HL-60 (cell line): Measurements from ENCODE around the gene LCE1A.

Experiments used
- GABPA ChIP-seq: IDR thresholded peaks from 2 replicates; pipeline ENCODE4 v1.6.1; 2012; ENCODE audit warnings: low read depth
- POLR2AphosphoS5 ChIP-seq: IDR thresholded peaks from 2 replicates; pipeline ENCODE4 v1.6.1; 2012; ENCODE audit warnings: low read depth
- SPI1 ChIP-seq: IDR thresholded peaks from 2 replicates; pipeline ENCODE4 v1.6.1; 2012; ENCODE audit warnings: low read depth, mild to moderate bottlenecking, borderline replicate concordance
- TF ChIP-seq, protein P1 (sequence below): IDR thresholded peaks from one replicate; pipeline ENCODE4 v1.5.1; 2011; ENCODE audit warnings: low read length, control low read depth, inconsistent platforms; ENCODE audit not compliant: insufficient read depth
- TF ChIP-seq, protein P2 (sequence below): IDR thresholded peaks from 2 replicates; pipeline ENCODE4 v1.6.1; 2012; ENCODE audit warnings: low read depth; ENCODE audit not compliant: insufficient replicate concordance

DNA sequence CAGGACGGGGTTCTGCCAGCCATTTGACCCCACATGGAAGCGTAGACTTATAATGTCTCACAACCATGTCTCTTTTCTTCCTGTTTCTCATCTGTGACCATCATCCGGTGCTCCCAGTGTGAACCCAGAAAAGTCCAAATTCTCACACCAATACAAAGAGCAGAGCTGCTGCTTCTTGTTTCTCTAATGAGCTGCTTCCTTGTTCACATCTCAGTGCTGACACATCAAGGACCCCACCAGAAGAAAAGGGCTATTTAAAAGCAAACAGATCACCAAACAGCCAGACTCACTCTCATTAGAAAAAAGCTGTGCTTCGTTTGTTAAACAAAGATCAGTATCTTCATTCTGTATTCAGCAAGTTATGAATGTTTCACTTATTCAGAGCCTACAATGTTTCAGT is 31.6 kb upstream of the LCE1A start:
- TF ChIP-seq, protein P1, sequence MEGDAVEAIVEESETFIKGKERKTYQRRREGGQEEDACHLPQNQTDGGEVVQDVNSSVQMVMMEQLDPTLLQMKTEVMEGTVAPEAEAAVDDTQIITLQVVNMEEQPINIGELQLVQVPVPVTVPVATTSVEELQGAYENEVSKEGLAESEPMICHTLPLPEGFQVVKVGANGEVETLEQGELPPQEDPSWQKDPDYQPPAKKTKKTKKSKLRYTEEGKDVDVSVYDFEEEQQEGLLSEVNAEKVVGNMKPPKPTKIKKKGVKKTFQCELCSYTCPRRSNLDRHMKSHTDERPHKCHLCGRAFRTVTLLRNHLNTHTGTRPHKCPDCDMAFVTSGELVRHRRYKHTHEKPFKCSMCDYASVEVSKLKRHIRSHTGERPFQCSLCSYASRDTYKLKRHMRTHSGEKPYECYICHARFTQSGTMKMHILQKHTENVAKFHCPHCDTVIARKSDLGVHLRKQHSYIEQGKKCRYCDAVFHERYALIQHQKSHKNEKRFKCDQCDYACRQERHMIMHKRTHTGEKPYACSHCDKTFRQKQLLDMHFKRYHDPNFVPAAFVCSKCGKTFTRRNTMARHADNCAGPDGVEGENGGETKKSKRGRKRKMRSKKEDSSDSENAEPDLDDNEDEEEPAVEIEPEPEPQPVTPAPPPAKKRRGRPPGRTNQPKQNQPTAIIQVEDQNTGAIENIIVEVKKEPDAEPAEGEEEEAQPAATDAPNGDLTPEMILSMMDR: no peak
- TF ChIP-seq POLR2AphosphoS5 (no peak), GABPA (no peak), SPI1 (no peak)
- TF ChIP-seq, protein P2, sequence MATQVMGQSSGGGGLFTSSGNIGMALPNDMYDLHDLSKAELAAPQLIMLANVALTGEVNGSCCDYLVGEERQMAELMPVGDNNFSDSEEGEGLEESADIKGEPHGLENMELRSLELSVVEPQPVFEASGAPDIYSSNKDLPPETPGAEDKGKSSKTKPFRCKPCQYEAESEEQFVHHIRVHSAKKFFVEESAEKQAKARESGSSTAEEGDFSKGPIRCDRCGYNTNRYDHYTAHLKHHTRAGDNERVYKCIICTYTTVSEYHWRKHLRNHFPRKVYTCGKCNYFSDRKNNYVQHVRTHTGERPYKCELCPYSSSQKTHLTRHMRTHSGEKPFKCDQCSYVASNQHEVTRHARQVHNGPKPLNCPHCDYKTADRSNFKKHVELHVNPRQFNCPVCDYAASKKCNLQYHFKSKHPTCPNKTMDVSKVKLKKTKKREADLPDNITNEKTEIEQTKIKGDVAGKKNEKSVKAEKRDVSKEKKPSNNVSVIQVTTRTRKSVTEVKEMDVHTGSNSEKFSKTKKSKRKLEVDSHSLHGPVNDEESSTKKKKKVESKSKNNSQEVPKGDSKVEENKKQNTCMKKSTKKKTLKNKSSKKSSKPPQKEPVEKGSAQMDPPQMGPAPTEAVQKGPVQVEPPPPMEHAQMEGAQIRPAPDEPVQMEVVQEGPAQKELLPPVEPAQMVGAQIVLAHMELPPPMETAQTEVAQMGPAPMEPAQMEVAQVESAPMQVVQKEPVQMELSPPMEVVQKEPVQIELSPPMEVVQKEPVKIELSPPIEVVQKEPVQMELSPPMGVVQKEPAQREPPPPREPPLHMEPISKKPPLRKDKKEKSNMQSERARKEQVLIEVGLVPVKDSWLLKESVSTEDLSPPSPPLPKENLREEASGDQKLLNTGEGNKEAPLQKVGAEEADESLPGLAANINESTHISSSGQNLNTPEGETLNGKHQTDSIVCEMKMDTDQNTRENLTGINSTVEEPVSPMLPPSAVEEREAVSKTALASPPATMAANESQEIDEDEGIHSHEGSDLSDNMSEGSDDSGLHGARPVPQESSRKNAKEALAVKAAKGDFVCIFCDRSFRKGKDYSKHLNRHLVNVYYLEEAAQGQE: no peak
